Measurements from ENCODE around the gene LRP2. TPM values are rescaled to one million over a fixed set of nuclear protein-coding genes. Genes with fewer than 3 reads are reported as not detected.

Gene LRP2
- total and polyA plus RNA-seq, 2 experiments from 2014 or later: 0.68 to 2.7 TPM

- Histone ChIP-seq H3F3A (replicated peaks; ENCODE audit: low read depth) (no peaks in the 10 kb centered on the region), H4K20me1 (replicated peaks; ENCODE audit: insufficient read depth) (no peaks in the 10 kb centered on the region), H3K27me3 (ENCODE audit: insufficient read depth) (no peaks in the 10 kb centered on the region), H3K4me2 (no peak overlapping the region), H3K4me1 (ENCODE audit: insufficient read depth) (no peaks in the 10 kb centered on the region), H3K27ac (ENCODE audit: low read depth) (no peak overlapping the region), H3K4me3 (no peak overlapping the region), H3K9me2 (ENCODE audit: insufficient read depth) (no peaks in the 10 kb centered on the region), H3K79me2 (replicated peaks; ENCODE audit: insufficient read depth) (no peaks in the 10 kb centered on the region), H3K36me3 (ENCODE audit: insufficient read depth) (no peaks in the 10 kb centered on the region), H2AFZ (no peak overlapping the region)
- Mint-ChIP-seq H3K27ac (no peak overlapping the region), H3K36me3 (ENCODE audit: low read depth) (peaks cover 11% of the 10 kb centered on the region; the same call in 2 of the 3 replicates), H3K9me3 (peaks cover 15% of the 10 kb centered on the region), H3K4me3 (no peak overlapping the region), H3K4me1 (no peaks in the 10 kb centered on the region), H3K27me3 (ENCODE audit: insufficient read depth, low read depth, poor library complexity) (no peaks in the 10 kb centered on the region)
- no peak for DNase-seq (ENCODE audit: low spot score)
- ATAC-seq: no peak
- TF ChIP-seq ZNF462 (CRISPR knock-in tag; IDR thresholded peaks at IDR 0.05) (no peak), EZH2phosphoT487 (IDR thresholded peaks at IDR 0.05; ENCODE audit: unreplicated experiment) (no peak), ZNF114 (CRISPR knock-in tag; IDR thresholded peaks at IDR 0.05) (no peak), JUNB (IDR thresholded peaks at IDR 0.05; ENCODE audit: unreplicated experiment) (no peak), CTCF (conservative IDR thresholded peaks at IDR 0.05; ENCODE audit: low read depth in 2 of 2) (no peak), NANOG (IDR thresholded peaks at IDR 0.05; ENCODE audit: borderline replicate concordance) (no peak)
These were observed 37.6 kb downstream of the LRP2 start for GRCh38 chr2:169324581-169325260.

All from GM23338 (cell line).